Measurements from ENCODE around the gene SLC1A3. TPM values are rescaled to one million over a fixed set of nuclear protein-coding genes. Genes with fewer than 3 reads are reported as not detected.

Gene SLC1A3
- total and polyA plus RNA-seq, 10 of the 15 experiments (the other 5 are each of a cell fraction or from before 2014, with no cell fraction given) = 0.23 to 4.4 (median 3.3) TPM

DNA sequence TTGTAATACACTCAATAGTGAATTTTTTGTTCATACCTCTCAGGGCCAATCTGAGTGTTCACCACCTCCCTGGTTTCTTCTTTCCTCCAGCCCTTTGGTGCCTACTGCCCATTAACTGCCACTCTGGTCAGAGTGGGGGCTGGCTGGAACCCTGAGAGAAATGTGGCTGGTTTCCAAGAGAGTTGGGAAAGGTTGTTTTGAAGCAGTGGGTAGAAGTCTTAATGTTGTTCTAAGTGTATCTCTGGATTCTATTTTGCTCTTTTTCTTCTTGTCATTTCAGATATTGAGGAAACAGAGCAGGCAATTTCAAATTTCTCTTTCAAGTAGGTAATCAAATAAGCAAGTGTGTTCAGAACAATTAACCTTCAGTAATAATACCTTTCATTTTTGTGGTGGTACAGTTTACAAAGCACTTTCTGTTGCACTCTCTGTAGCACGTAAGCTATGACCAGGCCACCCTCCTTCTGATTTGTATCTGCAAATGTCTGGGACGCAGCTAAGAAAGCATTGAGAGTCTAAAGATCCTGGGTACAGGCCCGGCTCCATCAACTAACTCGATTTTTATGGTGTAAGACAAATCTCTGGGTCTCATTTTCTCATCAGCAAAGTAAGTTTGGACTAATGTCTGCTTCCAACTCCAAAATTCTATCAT lies 8.4 kb downstream of the SLC1A3 start:
- ChIA-PET CTCF (no interaction called here), SMC1A (ENCODE audit: uncharacterized antibody, unreplicated experiment) (no interaction called here), RAD21 (ENCODE audit: unreplicated experiment) (no interaction called here), POLR2A (no interaction called here)
- H3K27me3 ChIP-seq (replicated peaks in 1 of 2; ENCODE audit: control insufficient read depth in 2 of 2, insufficient read depth in 2 of 2, low read length in 1 of 2) = peaks cover 0 to 2% of the 10 kb centered on the region in 2 experiments; a peak in 1 of 4 replicates
- no peak overlapping the region for H3K4me2 ChIP-seq (ENCODE audit: control insufficient read depth, insufficient read depth)
- no peak overlapping the region for H3K9ac ChIP-seq (ENCODE audit: control insufficient read depth, insufficient read depth, low read length)
- in situ Hi-C loops (cut with MboI) = no loop called here
- no peaks in the 10 kb centered on the region for H3K4me1 ChIP-seq (ENCODE audit: control insufficient read depth, insufficient read depth, low read length)
- ATAC-seq (no peak), FAIRE-seq (no peak), DNase-seq (ENCODE audit: low read depth, low spot score) (no peak)
- WGBS (ENCODE audit: insufficient coverage, insufficient replicate concordance, low lambda C conversion rate, missing lambda C conversion rate) = 10% methylated on average over 4 of the region's 4 CpGs
- H3K79me2 ChIP-seq (ENCODE audit: control insufficient read depth, insufficient read depth, low read length) = no peaks in the 10 kb centered on the region
- no peaks in the 10 kb centered on the region for H3K36me3 ChIP-seq (ENCODE audit: control insufficient read depth in 2 of 2, insufficient read depth in 2 of 2, low read length in 1 of 2)
- H3K4me3 ChIP-seq = no peak overlapping the region
- H3K9me3 ChIP-seq (replicated peaks; ENCODE audit: control insufficient read depth, insufficient read depth, low read length) = no peaks in the 10 kb centered on the region
- intact Hi-C loops (cut with micrococcal nuclease; ENCODE audit: unreplicated experiment) = no loop called here
- H4K20me1 ChIP-seq (ENCODE audit: control insufficient read depth, insufficient read depth) = no peaks in the 10 kb centered on the region
- no peak overlapping the region for H3K27ac ChIP-seq (ENCODE audit: control insufficient read depth, insufficient read depth)
- H2AFZ ChIP-seq (ENCODE audit: control insufficient read depth, low read depth, low read length) = no peak overlapping the region
- no TSS peak for BruUV-seq (replicated peaks)
- no peak for TF ChIP-seq CBFB (IDR thresholded peaks at IDR 0.05; ENCODE audit: low read depth)
- no peak for TF ChIP-seq LARP7 (IDR thresholded peaks at IDR 0.05)
- TF ChIP-seq, protein P1, sequence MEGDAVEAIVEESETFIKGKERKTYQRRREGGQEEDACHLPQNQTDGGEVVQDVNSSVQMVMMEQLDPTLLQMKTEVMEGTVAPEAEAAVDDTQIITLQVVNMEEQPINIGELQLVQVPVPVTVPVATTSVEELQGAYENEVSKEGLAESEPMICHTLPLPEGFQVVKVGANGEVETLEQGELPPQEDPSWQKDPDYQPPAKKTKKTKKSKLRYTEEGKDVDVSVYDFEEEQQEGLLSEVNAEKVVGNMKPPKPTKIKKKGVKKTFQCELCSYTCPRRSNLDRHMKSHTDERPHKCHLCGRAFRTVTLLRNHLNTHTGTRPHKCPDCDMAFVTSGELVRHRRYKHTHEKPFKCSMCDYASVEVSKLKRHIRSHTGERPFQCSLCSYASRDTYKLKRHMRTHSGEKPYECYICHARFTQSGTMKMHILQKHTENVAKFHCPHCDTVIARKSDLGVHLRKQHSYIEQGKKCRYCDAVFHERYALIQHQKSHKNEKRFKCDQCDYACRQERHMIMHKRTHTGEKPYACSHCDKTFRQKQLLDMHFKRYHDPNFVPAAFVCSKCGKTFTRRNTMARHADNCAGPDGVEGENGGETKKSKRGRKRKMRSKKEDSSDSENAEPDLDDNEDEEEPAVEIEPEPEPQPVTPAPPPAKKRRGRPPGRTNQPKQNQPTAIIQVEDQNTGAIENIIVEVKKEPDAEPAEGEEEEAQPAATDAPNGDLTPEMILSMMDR (IDR thresholded peaks at IDR 0.05 in 2 of 3, conservative IDR thresholded peaks at IDR 0.05 in 1 of 3; ENCODE audit: control insufficient read depth in 2 of 3, extremely low read depth in 1 of 3, insufficient read depth in 1 of 3, low read depth in 3 of 3, low read length in 3 of 3) = no peak
- TF ChIP-seq STAT3 (IDR thresholded peaks at IDR 0.05; ENCODE audit: low read depth, low read length) = no peak
- no peak for TF ChIP-seq CBX5 (IDR thresholded peaks at IDR 0.05; ENCODE audit: low read depth)
- no peak for TF ChIP-seq NFYB (IDR thresholded peaks at IDR 0.05; ENCODE audit: insufficient read depth, low read depth, low read length)
- no peak for TF ChIP-seq TCF12 (IDR thresholded peaks at IDR 0.05; ENCODE audit: low read depth, low read length)
- no peak for TF ChIP-seq CREM (IDR thresholded peaks at IDR 0.05; ENCODE audit: low read depth)
- no peak for TF ChIP-seq MYB (IDR thresholded peaks at IDR 0.05; ENCODE audit: borderline replicate concordance, low read depth, low read length)
